BLaER1 treated with 17β-estradiol and CSF1 and Interleukin-3, amounts not matched to agents 10 nM and 100 nM (cell line): Measurements from ENCODE around the gene PEX10.

Experiments used
- H3K27ac ChIP-seq, 11 experiments: shearing (Covaris generic); formaldehyde crosslinking; 2 replicates each; pipeline ENCODE4 v1.8.1; 2022
- H3K27me3 ChIP-seq, 11 experiments: shearing (Covaris generic); formaldehyde crosslinking; 2 replicates each; pipeline ENCODE4 v1.8.1; 2022
- H3K36me3 ChIP-seq, 11 experiments: shearing (Covaris generic); formaldehyde crosslinking; 2 replicates each; pipeline ENCODE4 v1.8.1; 2022
- H3K4me1 ChIP-seq, 10 experiments: shearing (Covaris generic); formaldehyde crosslinking; 2 replicates each; pipeline ENCODE4 v1.8.1; 2022
- H3K4me2 ChIP-seq, 11 experiments: shearing (Covaris generic); formaldehyde crosslinking; 2 replicates each; pipeline ENCODE4 v1.8.1; 2022
- H3K4me3 ChIP-seq, 10 experiments: shearing (Covaris generic); formaldehyde crosslinking; 2 replicates each; pipeline ENCODE4 v1.8.1; 2022
- H3K9ac ChIP-seq, 11 experiments: shearing (Covaris generic); formaldehyde crosslinking; 2 replicates each; pipeline ENCODE4 v1.8.1; 2022
- H3K9me3 ChIP-seq, 11 experiments: shearing (Covaris generic); formaldehyde crosslinking; replicated peaks in 1 of 11; 2 replicates each; pipeline ENCODE4 v1.8.1; 2022
- H4K20me1 ChIP-seq, 11 experiments: shearing (Covaris generic); formaldehyde crosslinking; 2 replicates each; pipeline ENCODE4 v1.8.1; 2022
- Cebpa-rat ChIP-seq, 11 experiments: shearing (Covaris generic); IDR thresholded peaks; 2 replicates each; pipeline ENCODE4 v1.8.1; 2022

PEX10 gene

GRCh38 chr1:2446861-2447260, 34.5 kb upstream of the PEX10 start:
- Histone ChIP-seq H3K9me3 (no peaks in the 10 kb centered on the region), H3K36me3 (no peaks in the 10 kb centered on the region), H3K4me2 (peak overlapping the region; percentile 71 to 99 (median 92)), H3K27me3 (peaks cover 35 to 68% (median 44%) of the 10 kb centered on the region in 11 experiments), H3K4me3 (peak overlapping the region in 7 of 10 experiments; percentile 30 to 53 (median 42); a peak in 12 of 20 replicates), H3K27ac (peak overlapping the region in 7 of 11 experiments; percentile 48 to 79 (median 74); a peak in 14 of 22 replicates), H3K4me1 (peaks cover 63 to 98% (median 97%) of the 10 kb centered on the region in 10 experiments), H3K9ac (peak overlapping the region in 8 of 11 experiments; percentile 22 to 76 (median 63); a peak in 14 of 22 replicates), H4K20me1 (peaks cover 0 to 68% (median 17%) of the 10 kb centered on the region in 11 experiments; a peak in 12 of 22 replicates)
- TF ChIP-seq Cebpa-rat (IDR thresholded peaks at IDR 0.05) = no peak

GRCh38 chr1:2446394-2446793, 34.0 kb upstream of the PEX10 start:
- no peaks in the 10 kb centered on the region for H3K36me3 ChIP-seq
- H4K20me1 ChIP-seq = peaks cover 0 to 71% (median 17%) of the 10 kb centered on the region in 11 experiments; a peak in 12 of 22 replicates
- peak in 5 of 11 experiments; percentile 39 to 77 (median 41); a peak in 6 of 22 replicates for TF ChIP-seq Cebpa-rat (IDR thresholded peaks at IDR 0.05)
- peak overlapping the region in 7 of 10 experiments; percentile 30 to 53 (median 42); a peak in 10 of 20 replicates for H3K4me3 ChIP-seq
- H3K4me2 ChIP-seq = peak overlapping the region; percentile 71 to 99 (median 92)
- H3K9ac ChIP-seq = peak overlapping the region in 8 of 11 experiments; percentile 22 to 76 (median 63); a peak in 14 of 22 replicates
- H3K4me1 ChIP-seq = peaks cover 60 to 98% (median 97%) of the 10 kb centered on the region in 10 experiments
- H3K27me3 ChIP-seq = peaks cover 37 to 72% (median 48%) of the 10 kb centered on the region in 11 experiments
- H3K27ac ChIP-seq = peak overlapping the region in 7 of 11 experiments; percentile 48 to 79 (median 74); a peak in 15 of 22 replicates
- H3K9me3 ChIP-seq = no peaks in the 10 kb centered on the region

- Histone ChIP-seq H3K9ac (peak overlapping the region in 8 of 11 experiments; percentile 22 to 76 (median 63); a peak in 11 of 22 replicates), H3K36me3 (no peaks in the 10 kb centered on the region), H4K20me1 (peaks cover 0 to 71% (median 17%) of the 10 kb centered on the region in 11 experiments; a peak in 12 of 22 replicates), H3K4me1 (peaks cover 54 to 98% (median 96%) of the 10 kb centered on the region in 10 experiments), H3K27me3 (peaks cover 37 to 73% (median 49%) of the 10 kb centered on the region in 11 experiments), H3K4me3 (peak overlapping the region in 2 of 10 experiments; percentile 41 to 53; a peak in 2 of 20 replicates), H3K4me2 (peak overlapping the region; percentile 71 to 99 (median 92)), H3K9me3 (peaks cover 0 to 2% (median under 1%) of the 10 kb centered on the region in 11 experiments; a peak in 12 of 22 replicates), H3K27ac (peak overlapping the region in 7 of 11 experiments; percentile 10 to 79 (median 74); a peak in 13 of 22 replicates)
- TF ChIP-seq Cebpa-rat (IDR thresholded peaks at IDR 0.05) = no peak
Observed at GRCh38 chr1:2445823-2446215, 33.5 kb upstream of the PEX10 start.

GRCh38 chr1:2445162-2445822, 32.9 kb upstream of the PEX10 start:
- Histone ChIP-seq H3K4me2 (peak overlapping the region in 10 of 11 experiments; percentile 71 to 99 (median 94); a peak in 18 of 22 replicates), H3K36me3 (no peaks in the 10 kb centered on the region), H3K4me3 (no peak overlapping the region), H4K20me1 (peaks cover 0 to 71% (median 17%) of the 10 kb centered on the region in 11 experiments; a peak in 12 of 22 replicates), H3K27ac (peak overlapping the region in 2 of 11 experiments; percentile 74 to 79; a peak in 3 of 22 replicates), H3K4me1 (peaks cover 53 to 100% (median 98%) of the 10 kb centered on the region in 10 experiments), H3K9ac (no peak overlapping the region), H3K27me3 (peaks cover 37 to 73% (median 49%) of the 10 kb centered on the region in 11 experiments), H3K9me3 (peaks cover 4 to 7% (median 6%) of the 10 kb centered on the region in 11 experiments)
- TF ChIP-seq Cebpa-rat (IDR thresholded peaks at IDR 0.05) = no peak

GRCh38 chr1:2444138-2444591, 31.8 kb upstream of the PEX10 start:
- Histone ChIP-seq H3K4me1 (peaks cover 47 to 100% (median 97%) of the 10 kb centered on the region in 10 experiments), H3K4me2 (peak overlapping the region; percentile 79 to 99 (median 92)), H3K9me3 (peaks cover 7 to 13% (median 10%) of the 10 kb centered on the region in 11 experiments), H4K20me1 (peaks cover 0 to 66% (median 17%) of the 10 kb centered on the region in 11 experiments; a peak in 12 of 22 replicates), H3K9ac (peak overlapping the region in 1 of 11 experiments; percentile 20; a peak in 1 of 22 replicates), H3K36me3 (no peaks in the 10 kb centered on the region), H3K27ac (no peak overlapping the region), H3K27me3 (peaks cover 37 to 63% (median 49%) of the 10 kb centered on the region in 11 experiments), H3K4me3 (peak overlapping the region in 9 of 10 experiments; percentile 30 to 59 (median 52); a peak in 13 of 20 replicates)
- TF ChIP-seq Cebpa-rat (IDR thresholded peaks at IDR 0.05) = no peak

GRCh38 chr1:2443277-2444137, 31.1 kb upstream of the PEX10 start:
- H3K4me2 ChIP-seq = peak overlapping the region; percentile 79 to 99 (median 92)
- TF ChIP-seq Cebpa-rat (IDR thresholded peaks at IDR 0.05) = no peak
- no peak overlapping the region for H3K27ac ChIP-seq

GRCh38 chr1:2442661-2443060, 30.3 kb upstream of the PEX10 start:
- Histone ChIP-seq H4K20me1 (peaks cover 0 to 69% (median 17%) of the 10 kb centered on the region in 11 experiments; a peak in 12 of 22 replicates), H3K9ac (no peak overlapping the region), H3K27me3 (peaks cover 37 to 61% (median 49%) of the 10 kb centered on the region in 11 experiments), H3K36me3 (no peaks in the 10 kb centered on the region), H3K4me1 (peaks cover 38 to 100% (median 97%) of the 10 kb centered on the region in 10 experiments), H3K4me3 (peak overlapping the region in 1 of 10 experiments; percentile 52; a peak in 3 of 20 replicates), H3K27ac (no peak overlapping the region), H3K9me3 (peaks cover 7 to 13% (median 10%) of the 10 kb centered on the region in 11 experiments), H3K4me2 (peak overlapping the region in 9 of 11 experiments; percentile 80 to 99 (median 92); a peak in 17 of 22 replicates)
- no peak for TF ChIP-seq Cebpa-rat (IDR thresholded peaks at IDR 0.05)

More at GRCh38 chr1:2443277-2444137, 31.1 kb upstream of the PEX10 start:
- Histone ChIP-seq H4K20me1 (peaks cover 0 to 71% (median 17%) of the 10 kb centered on the region in 11 experiments; a peak in 12 of 22 replicates), H3K27me3 (peaks cover 37 to 63% (median 49%) of the 10 kb centered on the region in 11 experiments), H3K4me1 (peaks cover 46 to 100% (median 97%) of the 10 kb centered on the region in 10 experiments), H3K4me3 (peak overlapping the region; percentile 30 to 59 (median 52)), H3K36me3 (no peaks in the 10 kb centered on the region), H3K9ac (peak overlapping the region in 1 of 11 experiments; percentile 20; a peak in 1 of 22 replicates), H3K9me3 (peaks cover 7 to 13% (median 10%) of the 10 kb centered on the region in 11 experiments)
